GM12878 (cell line): ENCODE measurements around the gene WIPF2. TPM values are rescaled to one million over a fixed set of nuclear protein-coding genes. Genes with fewer than 3 reads are reported as not detected.

ENCODE experiments used
- BCL11A ChIP-seq: IDR thresholded peaks from 2 replicates; pipeline ENCODE4 v1.6.1; 2011; ENCODE audit warnings: low read depth, low read length
- NR2F1 ChIP-seq: fragments of 450-650 bp; conservative IDR thresholded peaks from 2 replicates; pipeline ENCODE4 v1.6.1; 2017; ENCODE audit warnings: mild to moderate bottlenecking
- PAX5 ChIP-seq: IDR thresholded peaks from 2 replicates; pipeline ENCODE4 v1.6.1; 2011; ENCODE audit warnings: low read depth, low read length, borderline replicate concordance
- RCOR1 ChIP-seq: conservative IDR thresholded peaks from 2 replicates; pipeline ENCODE4 v1.6.1; 2012; ENCODE audit warnings: low read depth, low read length, improper control_type of control experiment
- SKIL ChIP-seq: fragments of 450-650 bp; IDR thresholded peaks from 2 replicates; pipeline ENCODE4 v1.6.1; 2017; ENCODE audit warnings: mild to moderate bottlenecking, low read depth, inconsistent platforms; ENCODE audit not compliant: poor library complexity, severe bottlenecking
- ZBTB11 ChIP-seq: fragments of 450-650 bp; formaldehyde crosslinking; IDR thresholded peaks from 2 replicates; pipeline ENCODE4 v1.5.0; 2022; ENCODE audit warnings: mild to moderate bottlenecking, missing genetic modification characterization
- ZBTB33 ChIP-seq: fragments of 450-650 bp; IDR thresholded peaks from 2 replicates; pipeline ENCODE4 v1.6.1; 2017; ENCODE audit warnings: mild to moderate bottlenecking
- ZNF207 ChIP-seq: fragments of 450-650 bp; IDR thresholded peaks from 2 replicates; pipeline ENCODE4 v1.6.1; 2014; ENCODE audit warnings: antibody characterized with exemption, mild to moderate bottlenecking, borderline replicate concordance
- ZNF24 ChIP-seq: fragments of 450-650 bp; IDR thresholded peaks from 2 replicates; pipeline ENCODE4 v1.6.1; 2017; ENCODE audit warnings: antibody characterized with exemption, mild to moderate bottlenecking
- ZNF274 ChIP-seq: IDR thresholded peaks from one replicate; pipeline ENCODE4 v1.8.0; 2011; ENCODE audit not compliant: insufficient read length, insufficient read depth
- polyA plus RNA-seq, 11 experiments: library from polyadenylated mRNA; depleted of rRNA in 4 of 11; unstranded in 6 of 11; stranded (reverse) in 5 of 11; fragments of >200 nt; fragmentation: Nextera tagmentation in 4 of 11; fragmentation: Illumina TruSeq in 1 of 11; extraction: Ambion mirVana in 4 of 11; extraction: Trizol in 1 of 11; gene quantifications; 1 replicate in 1 of 11; 2 replicates in 10 of 11; pipeline versions ENCODE4 v1.2.1 to v1.2.3, GENCODE V29; 2011 to 2016; ENCODE audit warnings: inconsistent platforms in 2 of 11, missing spikeins in 2 of 11, low read depth in 1 of 11
- total RNA-seq, 4 experiments: library from RNA; depleted of rRNA in 3 of 4; stranded (reverse); fragments of >200 nt in 3 of 4; fragmentation: Illumina TruSeq in 1 of 4; extraction: Trizol in 1 of 4; gene quantifications; 2 replicates each; pipeline versions ENCODE4 v1.2.1 to v1.2.3, GENCODE V29; 2013 to 2021
- TF ChIP-seq, protein P1 (sequence below): fragments of 450-650 bp; formaldehyde crosslinking; IDR thresholded peaks from 2 replicates; pipeline ENCODE4 v1.4.0; 2020; ENCODE audit warnings: mild to moderate bottlenecking, moderate library complexity
- TF ChIP-seq, protein P2 (sequence below): fragments of 450-650 bp; IDR thresholded peaks from 2 replicates; pipeline ENCODE4 v1.6.1; 2017; ENCODE audit warnings: mild to moderate bottlenecking, moderate library complexity

The WIPF2 gene
- total and polyA plus RNA-seq, 10 of the 15 experiments (the other 5 are each of a cell fraction or from before 2014, with no cell fraction given) = 4.2 to 20.8 (median 7.1) TPM

DNA sequence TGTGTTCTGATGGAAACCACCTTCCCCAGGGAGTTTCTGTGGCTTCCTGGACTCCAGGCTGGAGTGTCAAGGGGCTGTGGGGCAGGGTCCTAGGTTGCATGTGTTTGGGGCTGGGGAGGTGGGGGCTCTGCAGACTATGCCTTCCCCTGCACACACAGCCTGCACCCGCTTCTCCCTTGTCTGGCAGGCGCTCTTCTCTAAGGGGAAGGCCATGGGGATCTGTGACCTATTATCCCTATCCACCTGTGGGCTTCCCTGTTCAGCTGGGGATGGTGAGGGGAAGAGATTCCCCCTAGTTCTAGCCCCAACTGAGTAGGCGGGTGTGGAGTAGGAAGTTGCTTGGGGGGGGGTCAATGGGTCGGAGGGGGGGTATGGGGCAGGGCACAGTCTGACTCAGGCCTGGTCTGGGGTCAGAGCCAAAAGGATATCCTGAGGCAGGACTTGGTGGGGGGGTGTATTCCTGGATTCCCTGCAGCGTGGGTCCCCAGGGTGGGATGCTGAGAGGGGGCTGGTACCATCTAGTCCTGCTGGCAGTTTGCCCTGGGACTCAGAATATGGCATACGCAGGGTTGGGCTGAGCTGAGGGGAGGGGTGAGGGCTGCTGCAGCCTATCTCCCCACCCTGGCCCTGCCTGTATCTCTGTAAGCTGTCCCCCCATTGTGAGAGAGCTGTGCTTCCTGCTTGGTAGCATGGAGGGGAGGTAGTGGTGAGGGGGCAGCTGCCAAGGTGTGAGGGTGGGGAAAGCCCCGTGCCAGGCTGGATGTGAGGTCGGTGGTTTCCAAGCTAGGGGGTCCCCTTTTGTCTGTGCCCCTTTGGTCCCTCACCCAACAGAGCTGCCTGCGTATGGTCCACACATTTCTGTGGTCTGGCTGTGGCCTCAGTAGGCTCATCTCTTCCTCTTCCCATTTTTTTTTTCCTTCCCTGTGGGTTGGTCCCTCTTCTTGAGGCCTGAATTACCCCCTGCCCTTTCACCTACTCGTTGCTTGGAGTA, 104.6 kb downstream of the WIPF2 start (continued):
- no peak for TF ChIP-seq RCOR1
- TF ChIP-seq, protein P1, sequence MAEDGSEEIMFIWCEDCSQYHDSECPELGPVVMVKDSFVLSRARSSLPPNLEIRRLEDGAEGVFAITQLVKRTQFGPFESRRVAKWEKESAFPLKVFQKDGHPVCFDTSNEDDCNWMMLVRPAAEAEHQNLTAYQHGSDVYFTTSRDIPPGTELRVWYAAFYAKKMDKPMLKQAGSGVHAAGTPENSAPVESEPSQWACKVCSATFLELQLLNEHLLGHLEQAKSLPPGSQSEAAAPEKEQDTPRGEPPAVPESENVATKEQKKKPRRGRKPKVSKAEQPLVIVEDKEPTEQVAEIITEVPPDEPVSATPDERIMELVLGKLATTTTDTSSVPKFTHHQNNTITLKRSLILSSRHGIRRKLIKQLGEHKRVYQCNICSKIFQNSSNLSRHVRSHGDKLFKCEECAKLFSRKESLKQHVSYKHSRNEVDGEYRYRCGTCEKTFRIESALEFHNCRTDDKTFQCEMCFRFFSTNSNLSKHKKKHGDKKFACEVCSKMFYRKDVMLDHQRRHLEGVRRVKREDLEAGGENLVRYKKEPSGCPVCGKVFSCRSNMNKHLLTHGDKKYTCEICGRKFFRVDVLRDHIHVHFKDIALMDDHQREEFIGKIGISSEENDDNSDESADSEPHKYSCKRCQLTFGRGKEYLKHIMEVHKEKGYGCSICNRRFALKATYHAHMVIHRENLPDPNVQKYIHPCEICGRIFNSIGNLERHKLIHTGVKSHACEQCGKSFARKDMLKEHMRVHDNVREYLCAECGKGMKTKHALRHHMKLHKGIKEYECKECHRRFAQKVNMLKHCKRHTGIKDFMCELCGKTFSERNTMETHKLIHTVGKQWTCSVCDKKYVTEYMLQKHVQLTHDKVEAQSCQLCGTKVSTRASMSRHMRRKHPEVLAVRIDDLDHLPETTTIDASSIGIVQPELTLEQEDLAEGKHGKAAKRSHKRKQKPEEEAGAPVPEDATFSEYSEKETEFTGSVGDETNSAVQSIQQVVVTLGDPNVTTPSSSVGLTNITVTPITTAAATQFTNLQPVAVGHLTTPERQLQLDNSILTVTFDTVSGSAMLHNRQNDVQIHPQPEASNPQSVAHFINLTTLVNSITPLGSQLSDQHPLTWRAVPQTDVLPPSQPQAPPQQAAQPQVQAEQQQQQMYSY (CRISPR knock-in tag) = no peak
- no peak for TF ChIP-seq ZBTB11 (CRISPR knock-in tag)
- TF ChIP-seq ZNF207 = no peak
- no peak; the same call in none of the 2 replicates for TF ChIP-seq NR2F1
- TF ChIP-seq PAX5 = peak; percentile 40; the same call in 1 of the 2 replicates
- no peak for TF ChIP-seq SKIL
- no peak for TF ChIP-seq ZBTB33
- no peak for TF ChIP-seq ZNF274
- TF ChIP-seq ZNF24 = no peak
- TF ChIP-seq BCL11A = peak; percentile 31; the same call in 1 of the 2 replicates
- TF ChIP-seq, protein P2, sequence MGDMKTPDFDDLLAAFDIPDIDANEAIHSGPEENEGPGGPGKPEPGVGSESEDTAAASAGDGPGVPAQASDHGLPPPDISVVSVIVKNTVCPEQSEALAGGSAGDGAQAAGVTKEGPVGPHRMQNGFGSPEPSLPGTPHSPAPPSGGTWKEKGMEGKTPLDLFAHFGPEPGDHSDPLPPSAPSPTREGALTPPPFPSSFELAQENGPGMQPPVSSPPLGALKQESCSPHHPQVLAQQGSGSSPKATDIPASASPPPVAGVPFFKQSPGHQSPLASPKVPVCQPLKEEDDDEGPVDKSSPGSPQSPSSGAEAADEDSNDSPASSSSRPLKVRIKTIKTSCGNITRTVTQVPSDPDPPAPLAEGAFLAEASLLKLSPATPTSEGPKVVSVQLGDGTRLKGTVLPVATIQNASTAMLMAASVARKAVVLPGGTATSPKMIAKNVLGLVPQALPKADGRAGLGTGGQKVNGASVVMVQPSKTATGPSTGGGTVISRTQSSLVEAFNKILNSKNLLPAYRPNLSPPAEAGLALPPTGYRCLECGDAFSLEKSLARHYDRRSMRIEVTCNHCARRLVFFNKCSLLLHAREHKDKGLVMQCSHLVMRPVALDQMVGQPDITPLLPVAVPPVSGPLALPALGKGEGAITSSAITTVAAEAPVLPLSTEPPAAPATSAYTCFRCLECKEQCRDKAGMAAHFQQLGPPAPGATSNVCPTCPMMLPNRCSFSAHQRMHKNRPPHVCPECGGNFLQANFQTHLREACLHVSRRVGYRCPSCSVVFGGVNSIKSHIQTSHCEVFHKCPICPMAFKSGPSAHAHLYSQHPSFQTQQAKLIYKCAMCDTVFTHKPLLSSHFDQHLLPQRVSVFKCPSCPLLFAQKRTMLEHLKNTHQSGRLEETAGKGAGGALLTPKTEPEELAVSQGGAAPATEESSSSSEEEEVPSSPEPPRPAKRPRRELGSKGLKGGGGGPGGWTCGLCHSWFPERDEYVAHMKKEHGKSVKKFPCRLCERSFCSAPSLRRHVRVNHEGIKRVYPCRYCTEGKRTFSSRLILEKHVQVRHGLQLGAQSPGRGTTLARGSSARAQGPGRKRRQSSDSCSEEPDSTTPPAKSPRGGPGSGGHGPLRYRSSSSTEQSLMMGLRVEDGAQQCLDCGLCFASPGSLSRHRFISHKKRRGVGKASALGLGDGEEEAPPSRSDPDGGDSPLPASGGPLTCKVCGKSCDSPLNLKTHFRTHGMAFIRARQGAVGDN = no peak
